HepG2 (cell line): Measurements from ENCODE around the gene ARMC2. TPM values are rescaled to one million over a fixed set of nuclear protein-coding genes. Genes with fewer than 3 reads are reported as not detected.

Experiments used
- ATAC-seq: fragments of 200-7000 bp; cut with Tn5 transposase; 3 replicates; pipeline ENCODE4 v1.9.1; 2020; ENCODE audit warnings: mild to moderate bottlenecking, moderate library complexity
- BruUV-seq: library from RNA; stranded (reverse); fragments of 400-500 nt; replicated peaks from 2 replicates; lab custom pipeline; 2021; lab: Mats Ljungman, UMichigan
- CTCF ChIA-PET: fragments of 300-600 bp; formaldehyde crosslinking; extraction: SDS; loops from one replicate; lab custom pipeline; 2021; ENCODE audit warnings: low total read pairs, inconsistent platforms, low intra/inter-chr PET ratio; lab: Yijun Ruan, JAX
- POLR2A ChIA-PET: fragments of 350-600 bp; sonication (Branson Sonifier 250); formaldehyde crosslinking; loops from one replicate; lab custom pipeline; 2020; ENCODE audit warnings: antibody characterized with exemption, inconsistent platforms; lab: Yijun Ruan, JAX
- DNase-seq: peaks from one replicate; pipeline ENCODE4 v3.0.0-alpha.2; 2015; ENCODE audit warnings: low spot score
- FAIRE-seq: peaks from 3 replicates; lab custom pipeline; 2011; peaks lifted over from hg19 to GRCh38; lab: Jason Lieb, UNC
- H2AFZ ChIP-seq: one replicate; pipeline ENCODE4 v1.6.1; 2011; ENCODE audit warnings: low read length, inconsistent platforms
- H3K27ac ChIP-seq: fragments of 300-600 bp; 3 replicates; pipeline ENCODE4 v1.8.0; 2011; ENCODE audit warnings: mixed run types, mild to moderate bottlenecking, mixed read lengths, low read length, inconsistent platforms; ENCODE audit not compliant: insufficient read depth; ENCODE audit errors: extremely low read length
- H3K27me3 ChIP-seq, 2 experiments: fragments of 200-600 bp in 1 of 2; 2 replicates in 1 of 2; 3 replicates in 1 of 2; pipeline versions ENCODE4 v1.6.0 to v1.8.0; 2011; ENCODE audit warnings: low read length in 2 of 2, mild to moderate bottlenecking in 2 of 2, moderate library complexity in 2 of 2, inconsistent platforms in 1 of 2; ENCODE audit not compliant: insufficient read depth in 2 of 2, control insufficient read depth in 1 of 2
- H3K36me3 ChIP-seq, 2 experiments: fragments of 200-600 bp in 1 of 2; replicated peaks in 1 of 2; 2 replicates in 1 of 2; 3 replicates in 1 of 2; pipeline versions ENCODE4 v1.5.1 to v1.8.0; 2011; ENCODE audit warnings: low read length in 2 of 2, inconsistent platforms in 1 of 2; ENCODE audit not compliant: insufficient read depth in 2 of 2, control insufficient read depth in 1 of 2
- H3K4me1 ChIP-seq: 2 replicates; pipeline ENCODE4 v1.5.1; 2012; ENCODE audit warnings: low read length, inconsistent platforms; ENCODE audit not compliant: insufficient read depth
- H3K4me2 ChIP-seq: 2 replicates; pipeline ENCODE4 v1.6.0; 2011; ENCODE audit warnings: low read depth, low read length, inconsistent platforms
- H3K4me3 ChIP-seq, 3 experiments: fragments of 200-600 bp in 1 of 3; sonication (generic), shearing (Covaris generic) in 1 of 3; replicated peaks in 1 of 3; 2 replicates each; pipeline ENCODE4 v1.5.1; 2011 to 2016; ENCODE audit warnings: low read length in 3 of 3, inconsistent platforms in 2 of 3, low read depth in 2 of 3, mild to moderate bottlenecking in 2 of 3, control low read depth in 1 of 3, mixed read lengths in 1 of 3; ENCODE audit not compliant: insufficient read depth in 1 of 3
- H3K79me2 ChIP-seq: one replicate; pipeline ENCODE4 v1.6.1; 2011; ENCODE audit warnings: low read length, inconsistent platforms; ENCODE audit not compliant: insufficient read depth
- H3K9ac ChIP-seq: 2 replicates; pipeline ENCODE4 v1.6.0; 2011; ENCODE audit warnings: mild to moderate bottlenecking, low read depth, low read length, inconsistent platforms; ENCODE audit not compliant: insufficient read depth
- H3K9me3 ChIP-seq: 2 replicates; pipeline ENCODE4 v1.5.1; 2012; ENCODE audit warnings: mild to moderate bottlenecking, low read length
- H4K20me1 ChIP-seq: 2 replicates; pipeline ENCODE4 v1.6.0; 2011; ENCODE audit warnings: inconsistent platforms, mild to moderate bottlenecking, low read length, moderate library complexity; ENCODE audit not compliant: insufficient read depth
- FOXK2 ChIP-seq: fragments of 450-650 bp; IDR thresholded peaks from 2 replicates; pipeline ENCODE4 v1.6.1; 2016
- GZF1 ChIP-seq: sonication (generic); formaldehyde crosslinking; IDR thresholded peaks from 2 replicates; pipeline ENCODE4 v1.5.1; 2020; ENCODE audit warnings: mild to moderate bottlenecking, missing genetic modification reagents
- ONECUT2 ChIP-seq: sonication (generic); formaldehyde crosslinking; IDR thresholded peaks from 2 replicates; pipeline ENCODE4 v1.4.0; 2020; ENCODE audit warnings: missing genetic modification reagents
- PRMT3 ChIP-seq: sonication (generic); formaldehyde crosslinking; IDR thresholded peaks from 2 replicates; pipeline ENCODE4 v1.8.1; 2022; ENCODE audit warnings: low read depth, mild to moderate bottlenecking, moderate library complexity, missing genetic modification reagents, borderline replicate concordance
- RFX5 ChIP-seq: IDR thresholded peaks from 2 replicates; pipeline ENCODE4 v1.6.1; 2011; ENCODE audit warnings: low read depth, low read length, improper control_type of control experiment
- U2AF1 ChIP-seq: fragments of 200-400 bp; formaldehyde crosslinking; optimal IDR thresholded peaks from 2 replicates; pipeline ENCODE3; 2017; ENCODE audit warnings: mild to moderate bottlenecking, low read depth, low read length
- ZKSCAN8 ChIP-seq: IDR thresholded peaks from 2 replicates; pipeline ENCODE4 v1.6.1; 2016; ENCODE audit warnings: borderline replicate concordance, missing genetic modification reagents, missing compliant biosample characterization
- ZNF460 ChIP-seq: sonication (generic); formaldehyde crosslinking; IDR thresholded peaks from 2 replicates; pipeline ENCODE4 v1.5.1; 2020; ENCODE audit warnings: missing genetic modification reagents, mild to moderate bottlenecking, borderline replicate concordance
- ZNF616 ChIP-seq: sonication (generic); formaldehyde crosslinking; IDR thresholded peaks from 2 replicates; pipeline ENCODE4 v1.5.0; 2020; ENCODE audit warnings: low read depth, mild to moderate bottlenecking, missing genetic modification reagents
- WGBS: methylation state at CpG from one replicate; pipeline ENCODE4 v1.1.6; 2017; ENCODE audit warnings: low lambda C conversion rate; 5-methylcytosine and 5-hydroxymethylcytosine counted together
- in situ Hi-C: cut with HindIII; loops from 2 replicates; pipeline ENCODE4 v1.10.0; 2017; ENCODE audit warnings: low pct_unique_long_range_greater_than_20kb; ENCODE audit not compliant: extremely low pct_ligation_motif_present
- intact Hi-C: fragments of 100-400 bp; cut with micrococcal nuclease; formaldehyde crosslinking; loops from one replicate; pipeline ENCODE4 v1.10.0; 2022; ENCODE audit not compliant: unreplicated experiment
- polyA plus RNA-seq, 8 experiments: library from polyadenylated mRNA; depleted of rRNA in 3 of 8; stranded (reverse) in 7 of 8; unstranded in 1 of 8; fragments of >200 nt; fragmentation: Illumina TruSeq in 4 of 8; extraction: Trizol in 4 of 8; gene quantifications; 2 replicates each; pipeline versions ENCODE4 v1.2.1 to v1.2.3, GENCODE V29; 2011 to 2016; ENCODE audit warnings: low read depth in 4 of 8, missing spikeins in 1 of 8, mixed read lengths in 1 of 8; ENCODE audit not compliant: insufficient read depth in 1 of 8
- total RNA-seq, 5 experiments: library from RNA; depleted of rRNA; stranded (reverse); fragments of >200 nt; fragmentation: Illumina TruSeq; extraction: Trizol; gene quantifications; 2 replicates each; pipeline ENCODE4 v1.2.3, GENCODE V29; 2016; ENCODE audit warnings: low read depth in 1 of 5

The ARMC2 gene
- total and polyA plus RNA-seq, 2 of the 13 experiments (the other 11 are each of a cell fraction or from before 2014, with no cell fraction given): 1.4 to 3.2 TPM

DNA sequence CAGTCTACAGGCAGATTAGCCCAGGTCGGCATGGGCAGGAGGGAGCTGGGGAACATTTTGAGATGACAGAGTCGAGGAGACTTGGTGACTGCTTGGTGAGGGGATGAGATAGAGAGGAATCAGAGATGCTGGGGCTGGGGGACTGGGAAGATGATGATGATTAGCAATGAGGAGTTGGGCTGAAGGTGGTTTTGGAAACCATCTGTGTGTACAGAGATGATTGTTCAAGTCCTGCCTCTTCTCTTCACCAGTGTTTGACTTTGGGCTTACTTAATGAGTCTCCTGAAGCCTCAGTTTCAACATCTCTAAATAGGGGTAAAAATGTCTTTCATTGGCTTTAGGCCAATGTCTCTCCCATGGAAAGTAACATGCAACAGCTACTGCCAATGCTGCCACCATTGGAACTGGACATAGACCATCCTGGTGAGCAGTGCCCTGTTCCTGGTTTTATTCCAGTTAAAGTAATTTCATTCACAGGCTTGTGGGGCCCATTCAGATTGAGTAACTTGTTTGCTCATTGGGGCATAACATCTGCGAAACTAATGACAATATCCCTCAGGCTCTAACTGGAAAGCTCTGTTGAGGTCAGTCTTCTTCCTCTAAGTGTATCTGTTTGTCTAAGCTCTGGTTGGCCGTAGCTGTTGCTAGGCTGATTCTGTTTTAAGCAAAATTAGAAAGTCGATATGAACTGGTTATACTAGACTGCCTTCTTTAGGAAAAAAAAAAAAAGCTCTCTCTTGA is 99.1 kb downstream of the ARMC2 start:
- no peak overlapping the region for H3K4me3 ChIP-seq
- no peaks in the 10 kb centered on the region for H3K36me3 ChIP-seq
- no peak overlapping the region for H3K27ac ChIP-seq
- H3K9ac ChIP-seq: no peak overlapping the region
- H4K20me1 ChIP-seq: no peaks in the 10 kb centered on the region
- ATAC-seq: no peak
- BruUV-seq: no TSS peak
- intact Hi-C loops: no loop called here
- POLR2A ChIA-PET: no interaction called here
- no peak overlapping the region for H2AFZ ChIP-seq
- CTCF ChIA-PET: no interaction called here
- no peak for FAIRE-seq
- no peak for DNase-seq
- H3K79me2 ChIP-seq: no peaks in the 10 kb centered on the region
- H3K4me2 ChIP-seq: no peak overlapping the region
- H3K9me3 ChIP-seq: no peaks in the 10 kb centered on the region
- H3K27me3 ChIP-seq: peaks cover 6 to 44% of the 10 kb centered on the region in 2 experiments; a peak in 3 of 5 replicates
- no peak for TF ChIP-seq U2AF1
- peak; percentile 67; the same call in 1 of the 2 replicates for TF ChIP-seq RFX5
- TF ChIP-seq, all 625 proteins: peak for 1
- peaks cover 5% of the 10 kb centered on the region; the same call in 1 of the 2 replicates for H3K4me1 ChIP-seq
- WGBS: 12% methylated on average over 5 of the region's 5 CpGs
- in situ Hi-C loops: no loop called here

DNA sequence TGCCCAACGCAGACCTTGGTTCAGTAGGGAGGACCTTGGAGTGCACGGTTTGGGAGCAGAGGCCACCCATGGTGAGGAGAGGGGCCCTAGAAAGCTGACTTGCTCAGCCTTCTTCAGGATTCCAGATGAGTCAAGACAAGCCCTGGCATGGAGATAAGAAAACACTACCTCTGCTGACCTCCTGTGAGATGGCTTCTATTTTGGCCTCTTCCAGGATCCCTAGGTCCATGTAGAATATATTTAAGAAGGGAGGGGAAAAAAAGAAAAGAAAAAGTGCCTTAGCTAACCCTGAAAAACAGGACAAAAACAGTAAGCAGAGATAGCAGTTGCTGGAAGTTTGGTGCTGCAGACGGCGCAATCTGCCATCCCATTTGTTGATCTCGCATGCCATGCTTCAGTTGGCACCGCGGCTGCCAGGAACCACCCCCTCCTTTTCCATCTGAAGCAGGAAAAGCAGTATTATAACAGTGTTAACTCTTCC is 100.0 kb downstream of the ARMC2 start:
- H3K9ac ChIP-seq: no peak overlapping the region
- intact Hi-C loops: no loop called here
- peaks cover 5% of the 10 kb centered on the region; the same call in 1 of the 2 replicates for H3K4me1 ChIP-seq
- H3K4me3 ChIP-seq: no peak overlapping the region
- CTCF ChIA-PET: no interaction called here
- H3K9me3 ChIP-seq: no peaks in the 10 kb centered on the region
- no peaks in the 10 kb centered on the region for H4K20me1 ChIP-seq
- WGBS: 85% methylated on average over 7 of the region's 7 CpGs
- no peaks in the 10 kb centered on the region for H3K79me2 ChIP-seq
- no peak for ATAC-seq
- POLR2A ChIA-PET: no interaction called here
- H3K36me3 ChIP-seq: no peaks in the 10 kb centered on the region
- no TSS peak for BruUV-seq
- peaks cover 6 to 49% of the 10 kb centered on the region in 2 experiments; a peak in 3 of 5 replicates for H3K27me3 ChIP-seq
- TF ChIP-seq ZNF616 (no peak), FOXK2 (no peak), GZF1 (CRISPR knock-in tag) (no peak), ONECUT2 (CRISPR knock-in tag) (no peak), PRMT3 (CRISPR knock-in tag) (no peak), ZNF460 (CRISPR knock-in tag) (no peak), ZKSCAN8 (CRISPR knock-in tag) (no peak)
- in situ Hi-C loops: no loop called here
- DNase-seq: no peak
- no peak overlapping the region for H3K4me2 ChIP-seq
- FAIRE-seq: no peak
- no peak overlapping the region for H3K27ac ChIP-seq
- H2AFZ ChIP-seq: no peak overlapping the region
